Non-pigmented ciliary epithelial cell (primary cell): ENCODE data around the gene SECISBP2L.

Experiments used
- DNase-seq: peaks from one replicate; pipeline ENCODE4 v3.0.0-alpha.2; 2010; ENCODE audit warnings: low read depth

Gene SECISBP2L

GRCh38 chr15:49058559-49058958 lies 12.3 kb upstream of the SECISBP2L start:
- DNase-seq = no peak

DNA sequence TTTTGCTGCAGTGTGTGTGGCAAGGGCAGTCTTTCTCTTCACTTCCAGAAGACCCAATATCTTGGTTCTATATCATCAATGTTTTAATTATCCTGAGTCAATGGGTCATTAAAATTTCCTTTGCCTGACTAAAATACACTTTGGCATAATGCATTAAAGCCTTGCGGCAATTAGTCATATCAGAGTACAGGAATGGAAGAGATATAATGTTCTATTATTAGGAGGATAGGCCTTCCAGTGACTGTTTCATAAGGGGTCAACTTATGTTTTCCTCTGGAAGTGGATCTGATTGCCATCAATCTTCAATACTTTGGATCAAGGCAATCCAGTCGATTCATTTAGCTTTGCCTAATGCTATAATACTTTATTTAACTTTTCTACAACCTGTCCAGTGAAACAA lies 9.4 kb upstream of the SECISBP2L start:
- DNase-seq = no peak

DNA sequence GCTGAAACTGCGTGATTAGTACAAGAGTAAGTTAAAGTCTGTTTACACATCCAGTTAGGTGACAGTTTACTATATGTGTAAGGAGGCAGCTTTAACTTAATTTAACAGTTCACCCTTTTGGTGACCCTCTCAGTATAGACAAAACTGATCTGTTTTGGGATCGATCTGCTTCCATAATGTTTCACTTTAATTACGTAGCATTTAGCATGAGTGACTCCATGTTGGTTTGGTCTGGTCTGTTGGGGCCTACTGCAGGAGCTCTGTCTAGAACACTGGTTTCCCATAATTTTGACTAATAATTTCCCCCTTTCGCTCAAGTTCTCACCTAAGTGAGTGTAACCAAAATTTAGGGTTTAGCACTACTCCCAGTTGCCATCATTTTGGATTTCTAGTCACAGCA lies 6.4 kb upstream of the SECISBP2L start:
- no peak for DNase-seq

DNA sequence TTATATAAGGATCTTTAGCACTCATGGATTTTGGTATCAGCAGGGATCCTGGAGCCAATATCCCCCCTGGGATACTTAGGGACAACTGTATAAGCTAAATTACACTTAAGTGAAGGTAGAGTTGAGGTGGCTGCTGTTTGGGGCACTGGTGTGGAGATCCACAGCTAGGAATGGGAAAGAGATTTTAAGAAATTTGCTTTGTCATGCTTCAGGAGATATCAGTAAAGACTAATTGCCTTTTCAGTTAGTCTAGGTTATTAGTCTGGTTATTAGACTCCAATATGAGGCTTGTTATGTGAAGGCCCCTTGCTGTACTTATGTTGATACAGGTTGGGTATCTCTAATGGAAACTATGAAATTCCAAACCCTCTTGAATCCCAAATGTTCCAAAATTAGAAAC lies 1.2 kb upstream of the SECISBP2L start:
- no peak for DNase-seq

DNA sequence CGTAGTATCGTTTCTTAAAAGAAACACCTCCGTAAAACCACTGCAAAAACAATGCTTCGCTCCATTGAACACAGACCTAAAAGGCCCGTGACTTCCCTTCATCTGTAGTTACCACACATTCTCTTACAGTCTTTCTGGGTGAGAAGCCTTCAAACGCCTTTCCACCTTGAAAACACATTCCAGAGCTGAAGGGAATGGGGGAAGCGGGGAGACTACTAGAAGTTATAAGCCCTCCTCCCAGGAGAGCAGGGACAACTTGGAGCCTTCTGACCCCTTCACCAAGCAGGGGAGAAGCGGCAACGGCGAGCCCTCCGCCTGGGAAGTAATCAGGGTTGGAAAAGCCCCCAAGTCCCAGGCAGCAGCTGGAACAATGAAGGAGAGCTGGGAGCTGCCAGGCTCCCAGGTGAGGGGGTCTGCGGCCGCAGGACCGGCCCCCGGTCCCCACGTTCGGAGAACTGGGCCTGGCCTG lies 461 bp downstream of the SECISBP2L start:
- no peak for DNase-seq

DNA sequence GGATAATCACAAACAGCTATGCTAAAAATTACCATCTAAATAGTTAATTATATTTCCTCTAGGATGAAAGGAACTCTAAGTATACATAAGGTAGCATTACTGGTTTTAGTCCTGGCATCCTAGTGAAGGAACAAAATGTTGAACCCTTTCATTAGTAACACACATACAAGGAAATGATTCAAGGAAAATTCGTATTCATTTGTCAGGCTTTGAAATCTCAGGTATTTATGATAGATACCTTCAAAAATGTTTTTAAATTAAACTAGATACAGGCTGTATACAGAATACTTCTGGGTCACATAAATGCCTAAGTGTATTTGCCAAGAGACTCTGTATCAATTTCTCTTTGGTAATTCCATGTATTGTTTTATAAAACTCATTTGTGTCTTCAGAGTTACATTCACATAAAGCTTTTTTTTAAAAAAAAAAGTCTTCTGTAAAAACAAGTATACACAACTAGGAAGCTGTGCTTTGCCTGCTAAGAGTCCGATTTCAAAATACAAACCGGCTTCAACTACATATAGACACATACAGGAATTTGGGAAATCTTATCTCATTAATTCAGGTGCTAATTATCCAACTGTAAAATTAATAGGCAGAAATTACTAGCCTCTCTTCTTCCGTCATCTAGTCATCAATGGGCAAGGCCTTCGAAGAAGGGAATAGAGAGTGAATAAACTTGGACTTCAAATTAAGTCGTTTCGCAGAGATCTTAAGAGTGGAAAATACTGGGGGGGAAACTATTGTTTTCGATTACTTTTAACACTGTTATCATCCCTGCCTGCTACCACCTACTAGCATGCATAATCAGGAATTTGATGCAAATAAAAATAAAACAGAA lies 1.3 kb downstream of the SECISBP2L start:
- DNase-seq = no peak

DNA sequence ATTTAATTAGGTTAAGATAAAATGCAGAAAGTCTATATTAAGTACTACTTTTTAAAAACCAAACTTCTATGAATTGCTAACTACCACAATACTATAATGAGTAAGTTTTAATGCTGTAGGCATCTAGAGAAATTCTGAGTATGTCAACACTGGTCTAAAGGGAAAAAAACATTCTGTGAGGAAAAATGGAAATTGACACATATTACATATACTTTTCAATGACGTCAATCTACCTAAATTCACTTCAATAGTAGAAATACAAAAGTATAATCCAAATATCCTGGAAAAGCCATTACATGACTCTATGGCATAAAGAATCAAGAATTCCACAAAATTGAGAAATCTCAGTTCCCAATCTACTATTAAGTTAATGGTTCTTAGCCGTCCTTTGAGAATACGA lies 2.2 kb downstream of the SECISBP2L start:
- no peak for DNase-seq

GRCh38 chr15:49042165-49042564 lies 4.1 kb downstream of the SECISBP2L start:
- DNase-seq = no peak

DNA sequence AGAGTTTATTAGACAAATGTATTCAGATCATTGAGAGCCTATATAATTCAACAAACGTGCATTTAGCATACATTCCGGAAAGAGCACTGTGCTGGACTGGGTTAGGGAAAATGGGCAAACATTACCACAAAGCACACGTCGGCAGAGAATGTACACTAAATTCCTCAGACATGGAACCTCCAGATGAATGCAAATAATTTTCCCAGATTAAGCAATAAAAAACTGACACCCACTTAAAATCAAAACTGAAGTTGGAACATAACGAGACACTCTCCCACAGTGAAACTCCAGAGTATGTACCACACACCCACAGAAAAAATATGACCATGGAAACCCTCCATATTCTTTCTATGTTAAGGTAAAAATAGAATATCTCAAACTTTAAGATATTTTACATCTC lies 4.8 kb downstream of the SECISBP2L start:
- DNase-seq = no peak

DNA sequence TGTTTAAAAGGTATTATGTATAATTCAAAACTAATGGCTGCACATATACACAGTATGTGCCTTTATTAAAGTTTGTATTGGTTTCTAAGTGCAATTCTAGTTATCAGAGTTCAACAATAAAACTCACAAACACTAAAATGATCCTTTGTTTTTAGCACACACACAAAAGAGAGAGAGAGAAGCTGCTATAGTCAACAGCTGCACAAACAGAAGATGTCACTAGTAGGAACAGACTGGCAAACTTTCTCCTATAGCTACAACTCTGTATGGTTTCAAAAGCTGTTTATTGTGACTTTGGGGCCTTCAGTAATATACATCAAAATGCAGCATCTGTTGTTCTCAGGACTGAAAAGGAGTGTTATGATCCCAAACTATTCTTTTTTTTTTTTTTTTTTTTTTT lies 6.1 kb downstream of the SECISBP2L start:
- DNase-seq = no peak

DNA sequence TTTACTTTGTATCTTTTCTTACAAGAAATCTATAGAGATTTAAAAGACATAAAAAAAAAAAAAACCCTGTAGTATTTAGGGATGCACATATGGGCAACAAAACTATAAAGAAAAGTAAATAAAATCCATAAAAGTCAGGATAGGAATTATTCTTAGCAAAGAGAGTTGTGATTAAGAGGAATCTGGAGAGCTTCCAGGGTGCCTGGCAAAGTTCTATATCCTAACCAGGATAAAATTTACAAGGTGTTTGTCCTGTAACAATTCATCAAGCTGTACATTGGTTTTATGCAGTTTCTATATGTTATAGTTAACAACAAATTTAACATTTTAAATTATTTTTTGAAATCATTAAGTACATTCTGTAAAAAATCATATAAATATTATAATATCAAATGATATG lies 7.9 kb downstream of the SECISBP2L start:
- DNase-seq = no peak

- no peak for DNase-seq
Measured at GRCh38 chr15:49037546-49037940, 8.7 kb downstream of the SECISBP2L start.

- peak; percentile 22 for DNase-seq
Measured at GRCh38 chr15:49036650-49037545, 9.3 kb downstream of the SECISBP2L start.

DNA sequence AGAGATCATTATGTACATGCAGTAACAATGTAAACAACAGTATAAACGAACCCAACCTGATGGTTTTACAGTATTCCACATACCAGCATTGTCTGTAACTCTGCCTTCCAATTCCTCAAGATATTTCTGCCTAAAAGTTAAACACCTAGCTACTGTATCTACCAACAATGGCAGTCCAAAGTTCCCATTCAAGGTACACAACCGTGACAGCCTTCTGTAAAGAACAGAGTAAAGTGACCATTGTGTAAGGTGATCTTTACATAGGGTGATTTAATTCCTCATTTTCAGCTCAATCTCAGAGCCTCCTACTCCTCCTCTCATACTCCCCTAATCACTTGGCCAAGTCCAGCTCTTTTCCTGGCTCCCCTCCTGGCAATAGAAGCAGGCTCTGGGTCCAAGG lies 10.4 kb downstream of the SECISBP2L start:
- DNase-seq = no peak

DNA sequence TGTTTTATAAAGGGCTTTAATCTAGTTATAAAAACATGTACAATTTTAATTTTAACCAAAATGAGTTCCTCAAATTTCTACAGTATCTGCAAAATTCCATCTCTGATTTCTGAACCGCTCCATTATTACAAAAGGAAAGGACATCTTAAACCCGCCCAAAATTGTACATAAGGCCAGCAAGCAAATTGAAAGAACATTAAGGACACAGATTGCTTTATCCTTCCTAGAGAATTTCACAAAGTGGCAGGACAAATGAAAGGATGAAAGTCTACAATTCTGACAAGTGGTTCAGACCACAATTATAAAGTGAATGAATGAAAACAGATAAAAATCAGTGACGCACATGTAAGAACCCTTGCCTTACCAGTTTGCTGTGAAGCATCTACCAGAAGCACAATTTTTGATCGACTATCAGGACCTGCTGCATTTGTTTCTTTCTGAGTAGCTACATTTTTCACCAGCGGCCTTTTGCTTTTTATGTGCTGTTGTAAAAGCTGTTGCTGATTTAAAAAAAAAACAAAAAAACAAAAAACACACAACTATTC lies 13.6 kb downstream of the SECISBP2L start:
- no peak for DNase-seq

DNA sequence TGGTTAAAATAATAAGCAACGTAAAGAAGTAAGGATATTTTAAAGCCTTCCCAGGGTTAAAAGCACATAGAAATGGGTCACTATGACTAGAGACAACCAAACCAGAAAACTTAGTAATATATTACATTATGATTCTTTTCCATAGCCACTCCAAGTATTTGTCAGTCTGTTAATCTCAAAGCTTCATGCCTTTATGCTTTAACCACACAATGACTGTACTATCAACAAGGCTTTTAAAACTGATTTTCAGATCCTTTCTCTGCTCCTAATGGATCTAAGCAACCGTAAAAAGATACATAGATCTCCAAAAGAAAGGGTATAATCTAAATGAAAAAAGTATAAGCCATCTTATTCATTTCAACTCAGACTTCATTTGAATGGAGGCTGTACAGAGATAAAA lies 14.4 kb downstream of the SECISBP2L start:
- DNase-seq = no peak

GRCh38 chr15:49026700-49027099 lies 19.5 kb downstream of the SECISBP2L start:
- no peak for DNase-seq

- no peak for DNase-seq
Measured at GRCh38 chr15:49024840-49025239, 21.4 kb downstream of the SECISBP2L start.

GRCh38 chr15:49023354-49023753 lies 22.9 kb downstream of the SECISBP2L start:
- DNase-seq = no peak

DNA sequence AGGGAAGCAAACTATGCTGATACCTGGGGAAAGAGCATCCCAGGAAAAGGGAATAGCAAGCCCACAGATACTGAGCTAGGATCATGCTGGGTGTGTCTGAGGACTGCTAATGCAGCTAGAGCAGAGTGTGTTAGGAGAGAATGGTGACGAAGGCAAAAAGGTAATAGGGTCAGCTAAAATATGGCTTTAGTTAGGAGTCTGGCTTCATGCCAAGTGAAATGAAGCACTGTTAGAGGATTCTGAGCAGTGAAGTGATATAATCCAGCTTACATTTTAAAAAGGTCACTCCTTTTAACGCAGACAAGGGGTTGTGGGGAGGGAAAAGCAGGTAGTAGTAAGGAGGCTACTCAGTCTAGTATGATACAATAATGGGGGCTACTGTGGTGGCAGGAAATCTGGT lies 30.4 kb downstream of the SECISBP2L start:
- no peak for DNase-seq

GRCh38 chr15:48999314-48999713 lies 46.9 kb downstream of the SECISBP2L start:
- no peak for DNase-seq

DNA sequence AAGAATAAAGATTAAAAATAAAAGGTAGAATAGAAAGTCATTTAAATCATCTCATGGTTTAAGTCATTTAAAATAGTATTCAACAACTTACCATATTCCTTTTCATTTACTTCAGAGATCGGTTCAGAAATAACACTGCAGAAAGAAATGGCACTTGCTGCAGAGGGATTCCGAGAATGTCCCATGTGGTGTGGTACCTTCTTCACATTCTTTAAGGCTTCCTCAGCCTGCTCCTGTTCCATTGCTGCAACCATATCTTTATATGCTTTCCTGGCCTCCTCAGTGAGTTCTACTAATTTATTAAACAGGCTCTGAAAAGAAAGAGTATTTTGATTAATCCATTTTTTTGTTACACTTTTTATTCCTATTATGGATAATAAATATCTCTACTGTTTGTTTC lies 50.0 kb downstream of the SECISBP2L start:
- peak; percentile 24 for DNase-seq

DNA sequence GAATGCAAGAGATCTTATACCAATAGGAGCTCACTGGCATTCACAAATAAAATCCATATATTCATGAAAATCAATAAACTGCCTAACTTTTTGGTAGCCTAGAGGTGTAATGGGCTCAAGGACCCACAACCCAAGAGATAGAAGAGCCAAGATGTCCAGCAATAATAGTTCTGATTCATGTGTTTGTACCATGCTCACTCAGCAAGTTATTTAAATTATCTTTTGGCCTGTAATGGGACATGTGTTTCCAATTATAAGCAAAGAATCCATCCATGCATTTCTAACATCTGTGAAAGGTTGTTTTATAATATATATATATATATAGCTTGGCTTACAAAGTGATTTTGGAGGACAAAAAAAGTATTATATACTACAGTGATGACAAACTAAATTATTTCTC lies 52.9 kb downstream of the SECISBP2L start:
- DNase-seq = no peak
